Stromal cell of bone marrow (primary cell): ENCODE data around the gene NRP2.
A peak's percentile ranks its signal among the peaks of the same experiment; 100 is the strongest.

Experiments used
- DNase-seq: peaks from one replicate; pipeline ENCODE4 v3.0.0-alpha.2; 2012; ENCODE audit warnings: low read depth

NRP2 gene

DNA sequence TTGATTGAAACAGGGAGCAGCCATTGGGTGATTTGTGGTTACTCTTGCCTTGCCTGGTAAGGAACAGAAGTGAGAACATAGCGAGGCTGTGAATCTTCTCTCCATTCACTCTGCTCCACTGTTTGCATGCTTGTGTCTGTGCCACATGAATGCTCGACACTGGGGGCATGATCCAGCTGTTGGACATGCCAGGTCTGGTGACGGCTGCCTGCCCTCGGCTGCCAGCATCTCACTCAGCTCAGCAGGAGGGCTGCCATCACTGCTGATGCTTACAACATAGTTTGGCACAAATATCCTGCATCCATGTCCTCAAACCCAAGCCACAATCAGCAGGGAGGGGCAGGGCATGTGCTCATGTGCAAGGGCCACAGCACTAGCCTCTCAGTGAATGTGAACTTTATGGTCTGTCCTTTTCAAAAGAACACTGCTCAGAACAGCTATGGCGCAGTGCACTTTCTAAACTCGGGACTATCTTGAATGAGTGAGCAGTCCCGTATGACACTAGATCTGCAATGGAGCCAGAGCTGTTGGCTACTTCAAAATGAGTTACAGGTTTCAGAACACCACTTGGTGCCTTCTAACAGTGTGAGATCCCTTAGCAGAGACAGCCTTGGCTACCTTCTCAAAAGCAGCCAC is 126.3 kb downstream of the NRP2 start:
- DNase-seq: no peak

DNA sequence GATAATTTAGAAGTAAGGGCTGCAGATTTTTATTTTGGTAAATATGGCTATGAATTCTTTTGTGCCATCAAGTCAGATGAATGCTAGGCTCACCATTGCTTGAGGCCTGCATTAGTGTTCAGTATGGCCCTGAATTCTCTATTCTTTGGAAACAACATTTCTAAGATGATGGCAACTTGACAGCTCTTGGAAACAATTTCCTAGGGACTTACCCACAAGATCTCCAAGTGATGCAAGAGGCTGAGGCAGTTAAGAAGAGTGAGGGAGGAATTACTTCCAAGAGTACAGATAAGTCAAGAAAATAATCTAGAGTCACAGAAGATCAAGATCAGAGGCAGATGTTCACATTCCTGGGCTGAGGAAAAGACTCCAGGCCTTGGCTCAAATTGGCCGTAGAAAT is 129.1 kb downstream of the NRP2 start:
- DNase-seq: peak; percentile 13

DNA sequence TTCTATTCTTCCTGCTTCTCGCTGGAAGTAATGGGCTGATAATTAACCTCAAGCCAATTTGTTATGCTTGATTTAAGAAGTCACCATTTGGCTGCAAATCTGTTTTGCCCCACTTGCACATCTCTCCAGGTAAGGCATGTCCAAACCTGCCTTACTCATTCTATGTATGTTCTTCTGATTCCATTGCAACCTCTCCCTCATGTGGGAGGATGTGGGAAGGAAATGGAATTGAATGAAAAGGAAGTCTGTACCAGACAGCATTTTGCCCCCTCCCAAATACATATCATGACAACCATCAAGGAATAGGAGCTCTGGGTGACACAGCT is 131.7 kb downstream of the NRP2 start:
- DNase-seq: no peak

DNA sequence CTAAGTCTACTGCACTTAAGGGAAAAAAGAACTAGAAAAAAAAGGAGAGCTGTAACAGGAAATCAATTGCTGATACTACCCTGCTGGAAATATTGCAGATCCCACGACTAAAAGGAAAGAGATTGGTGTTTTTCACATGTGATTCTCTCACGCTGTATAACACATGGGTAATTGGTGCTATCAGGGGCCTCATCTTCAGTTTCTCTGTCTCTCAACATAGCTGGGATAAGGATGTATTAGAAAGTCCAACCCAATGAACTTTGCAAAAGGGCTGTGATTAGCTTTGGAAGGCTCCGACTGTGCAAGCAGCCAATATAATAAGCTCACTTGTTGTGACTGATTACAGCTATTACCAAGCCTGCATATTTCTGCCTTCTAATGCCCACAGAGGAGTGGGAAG is 133.4 kb downstream of the NRP2 start:
- DNase-seq: no peak

DNA sequence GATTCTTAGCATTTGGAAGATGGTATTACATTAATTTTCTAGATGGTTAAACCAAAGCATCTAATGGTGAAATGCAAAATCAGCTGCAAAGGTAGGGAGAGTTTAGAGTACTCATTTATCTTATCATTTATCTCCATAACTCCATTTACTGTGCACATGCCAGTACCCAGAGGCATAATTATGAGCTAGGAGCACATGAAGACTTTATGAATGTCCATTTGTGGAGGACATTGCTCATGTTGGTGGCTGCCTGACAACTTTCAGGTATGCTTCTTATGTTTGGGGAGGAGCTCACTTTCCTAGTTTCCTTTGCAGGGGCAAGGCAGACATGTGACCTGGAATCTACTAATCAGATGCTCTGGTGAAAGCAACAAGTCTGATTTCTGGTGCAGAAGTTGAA is 134.0 kb downstream of the NRP2 start:
- no peak for DNase-seq

DNA sequence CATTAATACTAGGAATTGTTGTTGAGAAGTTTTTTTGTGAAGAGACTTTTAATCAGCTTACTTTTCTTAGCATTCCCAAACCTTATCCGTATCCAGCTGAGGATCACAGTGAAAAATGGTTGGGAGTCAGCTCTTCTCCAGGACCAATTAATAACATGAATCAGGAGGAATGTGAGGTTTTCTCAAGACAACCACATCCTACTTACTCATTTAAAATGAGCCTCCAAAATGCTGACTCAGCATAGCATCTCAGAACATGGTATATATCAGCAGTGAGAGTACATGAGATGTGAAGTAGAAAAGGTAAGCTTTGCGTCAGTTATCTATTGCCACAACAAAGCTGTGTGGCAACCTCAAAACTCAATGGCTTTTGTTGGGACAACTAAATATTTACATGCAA is 140.3 kb downstream of the NRP2 start:
- DNase-seq: peak; percentile 36

DNA sequence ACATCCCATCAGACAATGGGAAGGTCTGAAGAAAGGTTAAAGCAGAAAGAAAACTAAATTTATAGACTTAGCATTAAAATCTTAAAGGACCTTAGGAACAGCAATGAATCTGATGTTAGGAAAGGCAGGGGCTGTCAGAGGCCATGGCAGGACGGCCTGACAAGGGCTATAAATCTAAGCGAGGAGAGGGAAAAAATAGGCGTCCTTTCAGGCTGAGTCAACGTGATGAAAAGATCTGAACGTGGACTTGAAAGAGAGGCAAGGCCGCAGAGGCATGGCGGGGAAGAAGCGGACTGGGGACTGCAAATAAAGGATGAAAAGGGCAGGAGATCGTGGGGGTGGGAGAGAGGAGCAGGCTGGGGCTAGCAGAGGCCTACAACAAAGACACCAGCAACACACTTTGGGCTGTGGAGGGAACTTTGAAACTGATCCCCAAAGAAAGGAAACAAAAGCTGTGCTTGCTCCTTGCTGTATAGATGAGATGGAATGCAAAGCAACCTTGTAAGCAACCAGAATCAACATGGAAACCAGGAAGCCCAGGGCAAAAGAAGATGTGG is 145.6 kb downstream of the NRP2 start:
- DNase-seq: no peak

DNA sequence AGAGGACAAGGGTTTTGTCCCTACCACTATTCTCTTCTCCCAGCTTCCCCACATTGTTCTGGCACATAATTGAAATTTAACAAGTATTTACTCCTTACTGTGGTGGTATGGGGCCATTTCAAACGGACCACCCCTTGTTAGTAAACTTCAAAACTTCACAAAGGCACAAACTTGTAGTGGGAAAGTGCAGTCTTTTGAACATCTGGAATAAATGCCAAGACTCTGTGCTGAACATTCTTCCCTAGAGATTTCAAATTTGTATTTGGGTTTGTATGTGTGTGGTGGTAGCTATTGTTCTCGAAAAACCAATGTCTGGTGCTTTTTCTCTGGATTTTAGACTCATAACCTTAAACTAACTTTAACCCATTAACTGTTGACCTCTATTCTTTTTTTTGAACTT is 151.6 kb downstream of the NRP2 start:
- DNase-seq: no peak

DNA sequence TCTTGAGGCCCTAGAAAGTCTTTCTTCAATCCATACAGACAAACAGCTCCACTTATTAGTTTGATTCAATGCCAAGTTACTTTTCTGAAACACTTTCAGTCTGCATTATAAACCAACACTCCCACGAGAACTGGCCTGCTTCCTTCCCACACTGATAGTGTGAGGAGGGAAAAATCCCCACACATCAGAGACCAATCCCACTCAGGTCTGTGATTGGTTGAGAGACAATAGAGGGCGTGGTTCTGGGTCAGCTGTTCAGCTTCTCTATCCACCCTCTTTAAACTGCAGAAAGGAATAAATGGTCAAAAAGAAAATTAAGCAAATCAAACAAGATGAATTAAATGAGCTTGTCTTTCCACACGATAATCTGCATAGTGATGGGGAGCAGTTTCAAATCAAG is 152.5 kb downstream of the NRP2 start:
- no peak for DNase-seq

DNA sequence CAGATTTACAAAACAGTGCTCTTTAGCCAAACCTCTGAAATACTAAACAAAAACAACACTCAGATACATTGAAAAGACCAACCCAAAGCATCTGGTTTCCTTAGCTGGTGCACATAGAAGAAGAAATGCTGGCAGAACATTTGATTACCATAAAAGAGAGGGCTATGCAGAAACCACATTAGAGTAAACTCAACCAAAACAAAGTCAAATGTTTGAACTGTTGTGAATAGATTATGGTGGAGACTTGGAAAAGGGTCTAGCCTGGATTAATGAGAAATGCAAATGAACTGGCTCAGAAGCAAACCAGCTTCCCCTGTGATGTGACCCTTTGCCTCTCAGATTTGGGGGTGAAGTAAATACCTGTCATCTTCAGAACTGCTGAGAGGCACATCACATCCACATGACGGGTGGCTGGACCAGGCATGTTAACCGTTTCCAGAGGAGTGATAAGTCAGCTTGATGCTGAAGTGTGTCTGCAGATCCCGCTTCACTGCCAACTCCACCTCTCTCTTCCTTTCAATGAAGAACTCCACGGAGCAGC is 153.0 kb downstream of the NRP2 start:
- no peak for DNase-seq

DNA sequence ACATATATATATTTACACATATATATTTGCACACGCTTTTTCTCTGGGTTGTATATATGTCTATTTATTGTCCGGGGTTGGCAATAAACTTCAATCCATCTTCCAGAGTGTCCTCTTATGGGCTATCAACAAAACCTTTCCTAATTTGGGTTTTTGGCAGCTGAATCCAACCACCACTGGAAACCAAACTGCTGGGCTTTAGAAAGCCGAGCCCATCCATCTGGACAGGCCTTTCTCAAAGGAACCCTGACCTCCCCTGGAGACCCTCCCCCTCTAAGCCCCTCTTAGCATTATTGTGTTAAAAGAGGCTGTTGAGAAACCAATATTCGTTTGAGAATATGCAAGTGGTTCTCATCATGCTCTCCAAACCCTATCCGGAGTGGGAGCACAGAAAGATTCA is 153.6 kb downstream of the NRP2 start:
- no peak for DNase-seq

DNA sequence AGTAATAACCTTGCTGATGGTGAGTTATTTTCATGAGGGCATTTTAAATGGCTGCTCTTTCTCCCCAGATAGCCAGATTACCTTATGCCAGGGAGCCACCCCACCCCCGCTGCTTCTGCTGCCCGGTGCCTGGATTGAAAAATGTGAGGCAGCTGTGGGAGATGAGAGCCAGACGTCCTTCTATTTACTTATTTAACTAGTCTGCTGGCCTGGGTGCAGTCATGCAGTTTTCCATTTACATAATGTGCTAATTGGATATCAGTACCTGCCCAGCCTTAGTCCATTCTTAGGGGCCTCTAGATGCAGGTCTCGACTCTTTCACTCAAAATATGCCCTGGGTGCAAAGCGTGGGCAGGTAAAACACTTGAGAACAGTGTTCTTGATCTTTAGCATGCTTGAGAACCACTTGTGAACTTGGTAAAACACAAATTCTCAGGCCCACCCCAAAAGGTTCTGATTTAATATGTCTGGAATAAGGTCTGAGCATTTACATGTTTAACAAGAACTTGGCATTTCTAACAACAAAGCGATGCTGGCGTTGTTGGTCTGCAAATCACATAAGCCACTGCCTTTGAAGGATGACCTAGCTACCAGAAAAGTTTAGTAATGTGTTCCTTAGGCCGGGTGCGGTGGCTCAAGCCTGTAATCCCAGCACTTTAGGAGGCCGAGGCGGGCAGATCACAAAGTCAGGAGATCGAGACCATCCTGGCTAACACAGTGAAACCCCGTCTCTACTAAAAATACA is 154.3 kb downstream of the NRP2 start:
- DNase-seq: no peak

DNA sequence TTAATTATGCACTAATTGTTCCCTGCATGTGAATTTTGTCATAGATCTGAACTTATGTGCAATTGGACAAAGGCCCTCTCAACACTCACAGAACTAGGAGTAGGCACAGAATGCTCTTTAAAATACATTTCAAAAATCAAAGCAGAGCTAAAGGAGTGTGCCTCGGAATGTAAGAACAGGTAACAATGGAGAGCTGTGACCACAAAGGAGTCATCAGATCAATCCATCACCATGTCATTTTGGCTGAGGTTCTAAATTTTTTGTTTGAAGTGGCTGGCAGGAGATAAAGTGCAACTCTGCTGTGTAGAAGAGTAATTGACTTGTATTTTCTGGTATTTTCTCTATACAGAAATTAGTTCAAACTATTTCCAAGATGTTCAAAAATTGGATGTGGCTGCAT is 155.4 kb downstream of the NRP2 start:
- DNase-seq: no peak

DNA sequence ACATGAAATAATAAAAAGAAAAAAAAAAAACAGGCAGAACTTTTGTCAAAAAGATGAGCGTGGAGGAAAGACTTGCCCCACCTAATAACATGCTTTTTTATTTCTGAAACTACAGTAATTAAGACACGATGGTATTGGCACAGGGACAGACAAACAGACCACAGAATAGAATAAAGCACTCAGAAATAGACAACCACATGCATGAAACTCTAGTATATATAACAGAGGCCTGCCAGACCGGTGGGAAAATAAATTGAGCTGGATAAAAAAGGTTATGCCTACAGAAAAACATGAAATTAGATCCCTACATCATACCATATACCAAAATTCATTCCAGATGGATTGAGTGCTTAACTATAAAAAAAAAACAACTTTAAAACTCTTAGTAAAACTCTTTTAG is 163.1 kb downstream of the NRP2 start:
- no peak for DNase-seq
